GM12875 (cell line): ENCODE measurements around the gene BRF1.

Experiments
- H3K4me3 ChIP-seq: one replicate; pipeline ENCODE4 v1.5.1; 2011; ENCODE audit warnings: low read depth, low read length, control low read depth
- TF ChIP-seq, protein P1 (sequence below): IDR thresholded peaks from 2 replicates; pipeline ENCODE4 v1.5.1; 2011; ENCODE audit warnings: low read depth, mild to moderate bottlenecking, control low read depth, inconsistent platforms, low read length, moderate library complexity, borderline replicate concordance; ENCODE audit not compliant: insufficient read depth

The BRF1 gene

DNA sequence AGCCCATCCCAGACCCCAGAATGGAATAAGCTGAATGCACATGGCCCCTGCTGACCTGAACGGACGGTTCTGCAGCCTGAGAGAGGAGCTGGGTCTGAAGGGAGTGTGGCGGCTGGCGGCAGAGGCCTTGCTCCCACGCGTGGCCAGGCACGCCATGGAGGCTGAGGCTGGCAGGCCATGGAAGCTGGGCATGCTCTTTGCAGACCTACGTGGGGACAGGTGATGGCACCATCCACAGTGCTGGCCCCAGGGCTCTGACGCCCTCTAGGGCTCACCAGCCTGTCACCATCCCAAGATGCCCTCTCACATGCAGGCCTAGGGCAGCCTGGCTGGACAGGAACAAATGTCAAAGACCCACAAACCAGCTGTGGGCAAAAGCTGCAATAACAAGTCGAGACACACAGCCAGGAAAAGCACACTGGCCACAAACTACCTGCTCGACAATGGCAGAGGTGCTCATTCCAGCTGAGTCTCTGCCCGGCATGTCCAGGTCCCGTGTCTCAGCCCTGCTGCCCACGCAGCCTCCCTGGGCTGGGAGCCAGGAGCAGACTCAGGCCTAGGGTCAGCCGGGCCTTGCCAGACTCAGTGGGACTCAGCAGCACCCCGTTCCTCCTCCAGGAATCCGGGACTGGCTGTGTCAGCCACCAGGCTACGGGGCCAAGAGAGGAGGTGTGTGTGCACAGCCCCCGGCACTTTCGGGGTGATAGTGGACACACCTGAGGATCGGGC, 32.8 kb downstream of the BRF1 start:
- no peak overlapping the region for H3K4me3 ChIP-seq
- TF ChIP-seq, protein P1, sequence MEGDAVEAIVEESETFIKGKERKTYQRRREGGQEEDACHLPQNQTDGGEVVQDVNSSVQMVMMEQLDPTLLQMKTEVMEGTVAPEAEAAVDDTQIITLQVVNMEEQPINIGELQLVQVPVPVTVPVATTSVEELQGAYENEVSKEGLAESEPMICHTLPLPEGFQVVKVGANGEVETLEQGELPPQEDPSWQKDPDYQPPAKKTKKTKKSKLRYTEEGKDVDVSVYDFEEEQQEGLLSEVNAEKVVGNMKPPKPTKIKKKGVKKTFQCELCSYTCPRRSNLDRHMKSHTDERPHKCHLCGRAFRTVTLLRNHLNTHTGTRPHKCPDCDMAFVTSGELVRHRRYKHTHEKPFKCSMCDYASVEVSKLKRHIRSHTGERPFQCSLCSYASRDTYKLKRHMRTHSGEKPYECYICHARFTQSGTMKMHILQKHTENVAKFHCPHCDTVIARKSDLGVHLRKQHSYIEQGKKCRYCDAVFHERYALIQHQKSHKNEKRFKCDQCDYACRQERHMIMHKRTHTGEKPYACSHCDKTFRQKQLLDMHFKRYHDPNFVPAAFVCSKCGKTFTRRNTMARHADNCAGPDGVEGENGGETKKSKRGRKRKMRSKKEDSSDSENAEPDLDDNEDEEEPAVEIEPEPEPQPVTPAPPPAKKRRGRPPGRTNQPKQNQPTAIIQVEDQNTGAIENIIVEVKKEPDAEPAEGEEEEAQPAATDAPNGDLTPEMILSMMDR: no peak

DNA sequence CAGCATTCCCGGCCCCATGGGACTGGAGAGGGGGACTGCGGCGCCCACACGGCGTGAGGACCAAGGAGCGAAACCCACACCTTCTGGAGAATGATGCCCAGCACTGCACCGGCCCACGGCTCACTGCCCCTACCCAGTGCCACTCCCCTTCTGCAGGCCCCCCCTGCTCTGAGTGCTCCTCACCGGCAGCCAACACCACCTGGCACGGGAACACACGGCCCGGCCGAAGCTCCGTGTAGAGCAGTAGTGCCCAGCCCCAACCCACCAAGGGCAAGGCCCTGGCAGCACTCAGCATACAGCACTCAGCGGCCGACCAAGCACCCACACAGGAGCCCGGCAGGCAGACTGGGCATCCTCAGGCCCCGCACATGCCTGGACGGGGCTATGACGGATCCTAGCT, 39.0 kb downstream of the BRF1 start:
- no peak overlapping the region for H3K4me3 ChIP-seq
- TF ChIP-seq, protein P1: no peak

DNA sequence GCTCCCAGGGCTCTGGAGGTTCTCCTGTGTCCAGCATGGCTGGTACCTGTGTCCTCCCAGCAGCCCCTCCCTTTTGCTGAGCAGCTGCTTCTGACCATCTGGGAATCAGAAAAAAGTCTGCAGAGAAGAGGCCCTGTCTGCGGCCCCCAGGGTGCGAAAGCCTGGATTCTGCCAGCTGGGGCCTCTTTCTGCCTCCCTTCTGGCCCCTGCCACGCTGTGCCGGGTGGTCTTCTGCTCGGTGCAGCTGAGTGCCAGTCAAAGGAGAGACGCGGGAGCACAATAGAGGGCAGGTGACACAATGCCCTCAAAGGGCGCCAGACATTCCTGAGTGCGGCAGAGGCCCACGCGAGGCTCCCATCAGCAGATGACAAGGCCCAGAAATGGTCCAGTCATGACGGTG, 39.8 kb downstream of the BRF1 start:
- TF ChIP-seq, protein P1: no peak
- H3K4me3 ChIP-seq: no peak overlapping the region

DNA sequence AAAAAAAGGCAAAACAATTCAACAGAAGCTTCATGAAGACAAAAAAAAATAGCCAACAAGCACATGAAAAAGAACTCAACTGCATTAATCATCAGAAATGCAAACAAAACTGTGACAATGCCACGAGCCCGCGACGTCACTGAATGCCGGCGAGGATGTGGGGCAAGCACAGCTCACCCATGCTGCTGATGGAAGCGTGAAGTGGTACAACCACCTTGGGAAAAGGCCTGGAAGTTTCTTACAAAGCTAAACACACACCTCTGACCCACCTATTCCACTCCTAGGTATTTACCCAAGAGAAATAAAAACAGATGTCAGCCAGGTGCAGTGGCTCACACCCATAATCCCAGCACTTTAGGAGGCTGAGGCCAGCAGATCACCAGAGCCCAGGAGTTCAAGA, 42.0 kb downstream of the BRF1 start:
- H3K4me3 ChIP-seq: no peak overlapping the region
- TF ChIP-seq, protein P1: no peak

DNA sequence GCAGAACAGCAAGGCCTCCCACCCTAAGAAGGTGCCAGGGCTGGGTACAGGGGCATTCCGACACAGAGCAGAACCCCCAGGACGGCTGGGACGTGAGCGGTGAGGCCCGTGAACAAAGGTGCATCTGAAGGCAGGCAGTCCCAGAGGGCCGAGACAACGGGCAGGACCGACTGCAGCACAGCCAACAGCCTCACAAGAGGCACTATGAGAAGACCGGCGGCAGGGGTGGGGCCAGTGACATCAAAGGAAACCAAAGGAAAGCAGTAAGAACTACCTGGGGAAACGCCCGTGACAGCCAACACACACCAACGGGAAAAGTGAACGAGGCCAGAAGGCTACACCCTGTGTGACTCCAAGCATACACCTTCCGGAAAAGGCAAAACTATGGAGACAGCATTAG, 43.3 kb downstream of the BRF1 start:
- TF ChIP-seq, protein P1: no peak
- no peak overlapping the region for H3K4me3 ChIP-seq

DNA sequence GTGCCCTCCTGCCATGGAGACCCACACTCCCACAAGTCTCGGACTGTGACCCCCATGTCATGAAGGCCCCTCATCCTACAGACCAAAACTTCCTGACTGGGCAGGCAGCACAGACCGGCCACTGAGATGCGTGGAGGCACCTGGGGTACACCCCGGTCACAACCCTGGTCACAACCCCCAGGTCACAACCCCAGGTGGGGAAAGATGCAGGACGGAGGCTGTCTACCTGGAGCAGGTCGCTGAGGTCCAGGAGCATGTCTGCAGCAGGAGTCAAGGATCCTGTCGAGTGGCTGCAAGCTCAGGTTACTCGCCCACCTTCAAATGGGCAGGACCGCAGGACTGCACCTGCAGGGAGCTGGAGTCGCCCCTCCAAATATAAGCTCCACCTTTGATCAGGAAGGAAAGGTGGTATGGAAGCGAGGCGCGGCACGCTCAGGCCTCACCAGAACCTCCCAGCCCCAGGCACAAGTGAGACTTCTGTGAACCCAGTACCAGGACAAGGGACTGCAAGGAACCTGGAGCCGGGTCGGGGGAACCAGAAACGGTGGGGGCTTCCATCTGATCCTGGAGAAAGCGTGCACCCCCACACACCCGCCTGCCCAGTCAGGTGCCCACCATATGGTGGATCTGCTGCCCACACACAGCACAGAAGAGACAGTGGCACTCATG, 44.4 kb downstream of the BRF1 start:
- no peak overlapping the region for H3K4me3 ChIP-seq
- TF ChIP-seq, protein P1: no peak

DNA sequence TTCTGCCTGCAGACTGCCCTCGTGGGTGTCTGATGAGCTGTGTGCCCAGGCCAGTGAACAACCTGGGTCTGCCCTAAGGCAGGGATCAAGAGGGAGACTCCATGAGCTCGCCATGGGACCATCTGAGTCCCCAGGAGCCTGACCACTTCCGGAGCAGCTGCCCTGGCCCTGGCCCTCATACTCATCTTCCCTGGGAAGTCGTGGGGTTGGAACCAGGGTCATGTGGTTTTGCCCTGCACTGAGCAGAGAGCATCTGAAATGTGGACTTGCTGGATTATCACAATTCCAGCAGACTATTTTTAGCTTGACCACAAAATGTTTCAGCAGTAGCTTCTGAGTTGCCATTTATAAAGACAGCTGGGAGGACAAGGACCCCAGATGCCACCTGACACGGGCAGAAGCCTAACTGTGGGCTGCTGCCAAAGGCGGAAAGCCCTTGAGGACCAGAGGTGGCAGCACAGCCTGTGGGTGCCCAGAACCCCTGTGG, 45.7 kb downstream of the BRF1 start:
- TF ChIP-seq, protein P1: no peak
- no peak overlapping the region for H3K4me3 ChIP-seq
